Measurements from ENCODE around the gene ARMH4. TPM values are rescaled to one million over a fixed set of nuclear protein-coding genes. Genes with fewer than 3 reads are reported as not detected.

The ARMH4 gene, protein sequence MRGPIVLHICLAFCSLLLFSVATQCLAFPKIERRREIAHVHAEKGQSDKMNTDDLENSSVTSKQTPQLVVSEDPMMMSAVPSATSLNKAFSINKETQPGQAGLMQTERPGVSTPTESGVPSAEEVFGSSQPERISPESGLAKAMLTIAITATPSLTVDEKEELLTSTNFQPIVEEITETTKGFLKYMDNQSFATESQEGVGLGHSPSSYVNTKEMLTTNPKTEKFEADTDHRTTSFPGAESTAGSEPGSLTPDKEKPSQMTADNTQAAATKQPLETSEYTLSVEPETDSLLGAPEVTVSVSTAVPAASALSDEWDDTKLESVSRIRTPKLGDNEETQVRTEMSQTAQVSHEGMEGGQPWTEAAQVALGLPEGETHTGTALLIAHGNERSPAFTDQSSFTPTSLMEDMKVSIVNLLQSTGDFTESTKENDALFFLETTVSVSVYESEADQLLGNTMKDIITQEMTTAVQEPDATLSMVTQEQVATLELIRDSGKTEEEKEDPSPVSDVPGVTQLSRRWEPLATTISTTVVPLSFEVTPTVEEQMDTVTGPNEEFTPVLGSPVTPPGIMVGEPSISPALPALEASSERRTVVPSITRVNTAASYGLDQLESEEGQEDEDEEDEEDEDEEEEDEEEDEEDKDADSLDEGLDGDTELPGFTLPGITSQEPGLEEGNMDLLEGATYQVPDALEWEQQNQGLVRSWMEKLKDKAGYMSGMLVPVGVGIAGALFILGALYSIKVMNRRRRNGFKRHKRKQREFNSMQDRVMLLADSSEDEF
- total RNA-seq, result 44.6 TPM

DNA sequence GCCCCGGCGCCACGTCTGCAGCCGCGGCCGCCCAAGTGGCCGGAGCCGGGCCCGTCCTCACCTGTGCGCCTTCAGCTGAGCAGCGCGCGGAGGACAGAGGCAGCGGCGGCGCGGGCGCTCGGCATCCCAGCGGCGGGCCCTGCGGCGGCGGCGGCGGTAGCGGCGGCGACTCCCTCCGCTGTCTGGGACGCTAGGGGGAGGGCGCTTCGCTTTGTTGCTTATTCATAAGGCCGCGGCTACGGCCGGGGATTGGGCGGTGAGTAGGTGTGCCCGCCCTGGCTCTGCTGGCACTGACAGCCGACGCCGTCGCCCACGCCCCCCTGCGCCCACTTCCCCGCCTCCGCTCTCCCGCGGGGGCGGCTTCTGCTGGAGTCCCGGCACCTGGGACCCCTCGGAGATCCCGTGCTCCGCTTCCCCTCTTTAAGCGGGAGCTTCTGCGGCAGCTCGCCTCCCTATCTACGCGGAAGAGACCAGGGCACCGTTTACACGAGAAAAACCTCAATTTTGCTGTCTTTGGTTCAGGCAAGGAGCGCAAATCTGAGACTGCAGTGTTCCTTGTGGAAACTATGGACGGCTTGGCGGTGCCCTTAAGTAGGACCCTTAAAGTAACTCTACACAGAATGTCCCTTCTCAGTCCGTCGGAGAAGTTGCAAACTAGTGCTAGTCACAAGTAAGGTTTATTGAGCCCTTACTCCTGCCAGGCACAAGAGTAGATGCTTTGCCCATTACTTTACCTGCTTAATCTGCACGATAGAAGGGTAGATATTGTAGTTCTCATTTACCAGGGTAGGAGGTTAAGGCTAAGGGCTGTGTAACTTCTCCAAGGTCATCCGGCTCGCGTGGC lies at the start of gene ARMH4:
TSS of gene ARMH4 (minus strand) at position 200 of the 844 bp plus-strand sequence. CDS start 12,855 bp downstream, outside the sequence.

DNA sequence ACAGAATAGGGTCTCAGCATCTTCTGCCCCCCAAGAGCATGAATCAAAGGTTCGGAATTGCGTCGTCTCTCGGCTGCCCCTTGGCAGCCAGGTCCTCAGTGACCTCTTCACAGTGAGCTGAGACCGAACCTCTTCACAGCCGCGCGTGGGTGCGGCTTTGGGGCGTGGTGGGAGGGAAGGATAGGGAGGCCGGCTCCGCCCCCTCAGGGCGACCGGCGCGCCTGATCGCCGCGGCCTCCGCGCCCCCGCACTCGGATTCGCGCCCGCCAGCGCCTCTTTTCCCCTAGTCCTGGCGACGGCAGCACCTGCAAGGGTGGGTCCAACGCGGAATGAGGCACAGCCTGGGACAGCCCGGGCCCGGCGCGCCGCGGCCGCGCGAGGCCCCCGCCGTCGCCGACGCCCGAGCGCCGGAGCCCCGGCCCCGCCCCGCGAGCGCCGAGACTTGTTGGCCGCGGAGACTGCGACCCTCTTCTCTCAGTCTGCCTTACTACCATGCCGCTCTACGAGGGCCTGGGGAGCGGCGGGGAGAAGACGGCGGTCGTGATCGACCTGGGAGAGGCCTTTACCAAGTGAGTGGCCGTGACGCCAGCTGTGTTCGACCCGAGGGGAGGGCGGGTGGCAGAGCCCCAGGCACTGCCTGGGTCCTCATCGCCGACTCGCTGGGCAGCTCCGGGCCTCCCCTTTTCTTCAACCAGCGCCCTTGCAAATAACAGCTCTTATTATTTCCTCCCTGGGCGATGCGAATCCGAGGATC lies 47.9 kb upstream of the ARMH4 start, which contains the start of gene ACTR10:
TSS of gene ACTR10 (plus strand) at position 424 of the 754 bp plus-strand sequence. CDS start at position 493, 69 bp downstream.

Other genes starting within 250 kb of the ARMH4 start
- 86.1 TPM for gene ACTR10, start 47.9 kb upstream of the ARMH4 start, total RNA-seq
- gene PSMA3, start 92.6 kb upstream of the ARMH4 start, total RNA-seq, result 60.0 TPM
- gene ARID4A, start 146.3 kb upstream of the ARMH4 start, total RNA-seq, result 45.4 TPM
- not detected for gene TOMM20L, start 243.7 kb upstream of the ARMH4 start, total RNA-seq